Endothelial cell of umbilical vein (primary cell): ENCODE results near the gene TAF3. TPM values are rescaled to one million over a fixed set of nuclear protein-coding genes. Genes with fewer than 3 reads are reported as not detected.

ENCODE experiments used
- BruUV-seq: library from RNA; stranded (reverse); fragments of 400-500 nt; replicated peaks from 2 replicates; lab custom pipeline; 2021; lab: Mats Ljungman, UMichigan
- CTCF ChIA-PET: fragments of 300-600, 350-600 bp; sonication (Branson Sonifier 250); formaldehyde crosslinking; loops from one replicate; lab custom pipeline; 2021; ENCODE audit warnings: antibody characterized with exemption, inconsistent platforms; lab: Charles Lee
- POLR2A ChIA-PET: fragments of 300-600, 350-600 bp; sonication (Branson Sonifier 250); formaldehyde crosslinking; loops from one replicate; lab custom pipeline; 2021; ENCODE audit warnings: antibody characterized with exemption, inconsistent platforms; lab: Charles Lee
- DNase-seq: peaks from one replicate; pipeline ENCODE4 v3.0.0-alpha.2; 2011; ENCODE audit warnings: low read depth, low spot score
- FAIRE-seq: peaks from 2 replicates; lab custom pipeline; 2011; peaks lifted over from hg19 to GRCh38; lab: Jason Lieb, UNC
- H2AFZ ChIP-seq: 2 replicates; pipeline ENCODE4 v1.6.0; 2012; ENCODE audit warnings: low read depth, low read length, control low read depth, inconsistent platforms
- H3K27ac ChIP-seq: 2 replicates; pipeline ENCODE4 v1.5.1; 2011; ENCODE audit warnings: low read depth, mild to moderate bottlenecking, control low read depth, low read length, moderate library complexity; ENCODE audit not compliant: insufficient read depth
- H3K27me3 ChIP-seq, 2 experiments: 2 replicates each; pipeline versions ENCODE4 v1.6.0 to v1.6.1; 2011; ENCODE audit warnings: low read length in 2 of 2, mixed read lengths in 1 of 2; ENCODE audit not compliant: control insufficient read depth in 2 of 2, insufficient read depth in 2 of 2
- H3K36me3 ChIP-seq, 2 experiments: 2 replicates in 1 of 2; 3 replicates in 1 of 2; pipeline ENCODE4 v1.5.1; 2011; ENCODE audit warnings: low read length in 2 of 2, mild to moderate bottlenecking in 1 of 2, moderate library complexity in 1 of 2; ENCODE audit not compliant: control insufficient read depth in 2 of 2, insufficient read depth in 2 of 2; ENCODE audit errors: extremely low read depth in 1 of 2
- H3K4me1 ChIP-seq: 3 replicates; pipeline ENCODE4 v1.5.1; 2011; ENCODE audit warnings: mild to moderate bottlenecking, low read length; ENCODE audit not compliant: control insufficient read depth, insufficient read depth; ENCODE audit errors: extremely low read depth
- H3K4me2 ChIP-seq: 2 replicates; pipeline ENCODE4 v1.6.1; 2011; ENCODE audit warnings: low read length, control low read depth, mixed read lengths; ENCODE audit not compliant: insufficient read depth
- H3K4me3 ChIP-seq, 3 experiments: fragments of 200-600 bp in 1 of 3; sonication (generic), shearing (Covaris generic) in 1 of 3; replicated peaks in 1 of 3; 2 replicates each; pipeline ENCODE4 v1.5.1; 2011 to 2016; ENCODE audit warnings: control low read depth in 3 of 3, low read length in 3 of 3, mild to moderate bottlenecking in 2 of 3, inconsistent platforms in 1 of 3, low read depth in 1 of 3, moderate library complexity in 1 of 3; ENCODE audit not compliant: insufficient read depth in 1 of 3
- H3K79me2 ChIP-seq: 2 replicates; pipeline ENCODE4 v1.6.0; 2012; ENCODE audit warnings: low read length, inconsistent platforms; ENCODE audit not compliant: control insufficient read depth, insufficient read depth
- H3K9ac ChIP-seq: replicated peaks from 2 replicates; pipeline ENCODE3; 2011; ENCODE audit warnings: low read length, control low read depth; ENCODE audit not compliant: insufficient read depth; ENCODE audit errors: extremely low read depth
- H3K9me1 ChIP-seq: replicated peaks from 3 replicates; pipeline ENCODE4 v1.6.0; 2011; ENCODE audit warnings: mild to moderate bottlenecking, low read length; ENCODE audit not compliant: control insufficient read depth, insufficient read depth; ENCODE audit errors: extremely low read depth
- H3K9me3 ChIP-seq: replicated peaks from 2 replicates; pipeline ENCODE4 v1.5.1; 2012; ENCODE audit warnings: low read length, inconsistent platforms; ENCODE audit not compliant: control insufficient read depth, insufficient read depth
- H4K20me1 ChIP-seq: replicated peaks from 2 replicates; pipeline ENCODE3; 2011; ENCODE audit warnings: mild to moderate bottlenecking, low read length; ENCODE audit not compliant: control insufficient read depth, insufficient read depth; ENCODE audit errors: extremely low read depth
- EZH2 ChIP-seq: IDR thresholded peaks from 2 replicates; pipeline ENCODE4 v1.6.1; 2012; ENCODE audit warnings: borderline replicate concordance, low read depth, mild to moderate bottlenecking, moderate library complexity, low read length, inconsistent platforms; ENCODE audit not compliant: severe bottlenecking
- FOS ChIP-seq: IDR thresholded peaks from 2 replicates; pipeline ENCODE4 v1.6.1; 2011; ENCODE audit warnings: mild to moderate bottlenecking, low read length, moderate library complexity, borderline replicate concordance; ENCODE audit not compliant: insufficient read depth
- GATA2 ChIP-seq: IDR thresholded peaks from 2 replicates; pipeline ENCODE4 v1.7.0; 2011; ENCODE audit warnings: low read depth, mild to moderate bottlenecking, moderate library complexity, mixed read lengths, low read length; ENCODE audit not compliant: insufficient read length, insufficient read depth
- JUN ChIP-seq: IDR thresholded peaks from 2 replicates; pipeline ENCODE4 v1.6.1; 2011; ENCODE audit warnings: borderline replicate concordance, low read depth; ENCODE audit not compliant: insufficient read length, insufficient read depth
- MAX ChIP-seq: IDR thresholded peaks from 2 replicates; pipeline ENCODE4 v1.6.1; 2011; ENCODE audit not compliant: insufficient read depth, insufficient read length
- MYC ChIP-seq: IDR thresholded peaks from one replicate; pipeline ENCODE4 v1.6.1; 2011; ENCODE audit warnings: mild to moderate bottlenecking, low read depth, low read length
- POLR2A ChIP-seq: IDR thresholded peaks from 2 replicates; pipeline ENCODE4 v1.6.1; 2012; ENCODE audit warnings: low read depth, mild to moderate bottlenecking, control low read depth, low read length
- POLR2AphosphoS5 ChIP-seq: IDR thresholded peaks from 2 replicates; pipeline ENCODE4 v1.6.1; 2012; ENCODE audit warnings: low read depth, mild to moderate bottlenecking, control low read depth, low read length, moderate library complexity; ENCODE audit not compliant: insufficient read depth
- dilution Hi-C: fragments of 300-500 bp; cut with MboI; formaldehyde crosslinking; loops from one replicate; pipeline ENCODE4 v1.15.0; 2019; ENCODE audit warnings: low sequenced_read_pairs; ENCODE audit not compliant: extremely low pct_ligation_motif_present
- intact Hi-C: fragments of 100-400 bp; cut with micrococcal nuclease; formaldehyde crosslinking; loops from one replicate; pipeline ENCODE4 v1.10.0; 2022
- polyA plus RNA-seq, 4 experiments: library from polyadenylated mRNA; depleted of rRNA in 3 of 4; stranded (reverse) in 3 of 4; unstranded in 1 of 4; fragments of >200 nt; gene quantifications; 2 replicates each; pipeline versions ENCODE4 v1.2.1 to v1.2.3, GENCODE V29; 2011 to 2012; ENCODE audit warnings: missing spikeins in 1 of 4
- total RNA-seq: library from RNA; stranded (reverse); gene quantifications from 2 replicates; pipeline ENCODE4 v1.2.3, GENCODE V29; 2021
- TF ChIP-seq, protein P1 (sequence below), 2 donors: IDR thresholded peaks; 1 replicate in 1 of 2; 2 replicates in 1 of 2; pipeline ENCODE4 v1.5.1; 2011; ENCODE audit warnings: low read length in 2 of 2, mild to moderate bottlenecking in 2 of 2, moderate library complexity in 2 of 2, control low read depth in 1 of 2, inconsistent platforms in 1 of 2, low read depth in 1 of 2; ENCODE audit not compliant: insufficient read depth in 1 of 2; ENCODE audit errors: extremely low read depth in 1 of 2

The TAF3 gene
- total and polyA plus RNA-seq, 2 donors (not counting 3 experiments of a cell fraction or from before 2014, with no cell fraction given), result 2.4 to 10.5 TPM

GRCh38 chr10:7804741-7805140, 13.6 kb upstream of the TAF3 start:
- POLR2A ChIA-PET, result no interaction called here
- no peaks in the 10 kb centered on the region for H4K20me1 ChIP-seq
- no peaks in the 10 kb centered on the region for H3K9me3 ChIP-seq
- peaks cover 30 to 41% of the 10 kb centered on the region in 2 experiments for H3K36me3 ChIP-seq
- dilution Hi-C loops, result no loop called here
- no peak overlapping the region for H3K4me3 ChIP-seq
- peaks cover 2% of the 10 kb centered on the region for H3K79me2 ChIP-seq
- no TSS peak for BruUV-seq
- intact Hi-C loops, result no loop called here
- H3K9me1 ChIP-seq, result no peaks in the 10 kb centered on the region
- DNase-seq (no peak), FAIRE-seq (no peak)
- no peak overlapping the region for H3K4me2 ChIP-seq
- H3K27ac ChIP-seq, result no peak overlapping the region
- CTCF ChIA-PET, result no interaction called here
- no peaks in the 10 kb centered on the region for H3K4me1 ChIP-seq
- no peaks in the 10 kb centered on the region for H3K27me3 ChIP-seq
- TF ChIP-seq EZH2 (no peak), MYC (no peak), FOS (no peak), POLR2A (no peak), JUN (no peak), POLR2AphosphoS5 (no peak), MAX (no peak), GATA2 (no peak)
- TF ChIP-seq, protein P1, sequence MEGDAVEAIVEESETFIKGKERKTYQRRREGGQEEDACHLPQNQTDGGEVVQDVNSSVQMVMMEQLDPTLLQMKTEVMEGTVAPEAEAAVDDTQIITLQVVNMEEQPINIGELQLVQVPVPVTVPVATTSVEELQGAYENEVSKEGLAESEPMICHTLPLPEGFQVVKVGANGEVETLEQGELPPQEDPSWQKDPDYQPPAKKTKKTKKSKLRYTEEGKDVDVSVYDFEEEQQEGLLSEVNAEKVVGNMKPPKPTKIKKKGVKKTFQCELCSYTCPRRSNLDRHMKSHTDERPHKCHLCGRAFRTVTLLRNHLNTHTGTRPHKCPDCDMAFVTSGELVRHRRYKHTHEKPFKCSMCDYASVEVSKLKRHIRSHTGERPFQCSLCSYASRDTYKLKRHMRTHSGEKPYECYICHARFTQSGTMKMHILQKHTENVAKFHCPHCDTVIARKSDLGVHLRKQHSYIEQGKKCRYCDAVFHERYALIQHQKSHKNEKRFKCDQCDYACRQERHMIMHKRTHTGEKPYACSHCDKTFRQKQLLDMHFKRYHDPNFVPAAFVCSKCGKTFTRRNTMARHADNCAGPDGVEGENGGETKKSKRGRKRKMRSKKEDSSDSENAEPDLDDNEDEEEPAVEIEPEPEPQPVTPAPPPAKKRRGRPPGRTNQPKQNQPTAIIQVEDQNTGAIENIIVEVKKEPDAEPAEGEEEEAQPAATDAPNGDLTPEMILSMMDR (IDR thresholded peaks at IDR 0.05; ENCODE audit: extremely low read depth in 1 of 2, insufficient read depth in 1 of 2, low read depth in 1 of 2, low read length in 2 of 2), result no peak
- H3K9ac ChIP-seq, result no peak overlapping the region
- no peak overlapping the region for H2AFZ ChIP-seq
